ENCODE results near the gene RCOR2.

The RCOR2 gene

DNA sequence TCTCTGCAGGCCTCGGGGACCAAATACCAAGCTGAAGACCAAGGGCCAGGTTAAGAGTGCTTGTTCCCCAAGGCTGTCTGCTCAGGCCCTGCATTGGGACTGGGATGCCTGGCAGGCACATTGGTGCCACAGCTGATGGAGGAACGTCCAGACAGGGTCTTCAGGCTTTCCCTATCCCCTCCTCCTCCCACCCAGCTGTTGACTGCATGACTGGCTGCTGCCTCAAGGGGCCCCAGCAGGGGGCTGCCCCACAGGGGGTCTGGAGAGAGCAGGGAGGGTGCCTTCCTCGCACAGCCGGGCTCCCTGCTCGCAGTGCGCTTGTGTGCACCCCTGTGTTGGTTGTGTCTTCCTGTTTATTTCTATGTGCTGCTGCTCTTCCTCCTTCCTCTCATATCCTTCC is 9.9 kb downstream of the RCOR2 start:
- H3K4me1 Mint-ChIP-seq, result peaks cover 3 to 4% of the 10 kb centered on the region in 2 donors
- ATAC-seq (replicated peaks), result no peak
- H3K4me3 Mint-ChIP-seq, result peak overlapping the region in 1 of 2 donors; percentile 46
- no peaks in the 10 kb centered on the region for H3K27me3 Mint-ChIP-seq
- DNase-seq, result no peak
- no peak overlapping the region for H3K27ac Mint-ChIP-seq
- peaks cover 51 to 73% of the 10 kb centered on the region in 2 donors for H3K36me3 Mint-ChIP-seq
- H3K9me3 Mint-ChIP-seq, result no peaks in the 10 kb centered on the region

DNA sequence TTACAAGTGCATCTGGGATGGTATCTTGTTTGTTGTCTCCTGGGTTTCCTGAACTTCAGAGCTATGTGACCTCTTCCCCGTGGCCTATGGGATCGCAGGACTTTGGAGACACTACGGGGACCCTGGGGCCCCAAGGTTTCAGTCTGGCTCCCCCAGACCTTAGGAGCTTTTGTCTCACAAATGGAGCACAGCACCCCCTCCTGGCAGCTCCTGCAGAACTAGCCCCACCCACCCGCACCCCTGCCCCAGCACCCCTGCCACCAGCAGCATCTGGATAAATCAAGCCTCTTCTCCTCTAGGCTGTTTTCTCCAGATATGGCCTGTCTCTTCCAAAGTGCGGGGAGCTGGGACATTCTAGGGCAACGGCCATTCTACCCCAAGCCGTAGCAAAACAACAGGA is 10.4 kb downstream of the RCOR2 start:
- no peak for DNase-seq
- peaks cover 55 to 76% of the 10 kb centered on the region in 2 donors for H3K36me3 Mint-ChIP-seq
- peak in 1 of 2 donors; percentile 50 for ATAC-seq (replicated peaks)
- H3K27ac Mint-ChIP-seq, result no peak overlapping the region
- no peak overlapping the region for H3K4me3 Mint-ChIP-seq
- peaks cover 4% of the 10 kb centered on the region in 2 donors for H3K4me1 Mint-ChIP-seq
- H3K9me3 Mint-ChIP-seq, result no peaks in the 10 kb centered on the region
- no peaks in the 10 kb centered on the region for H3K27me3 Mint-ChIP-seq

DNA sequence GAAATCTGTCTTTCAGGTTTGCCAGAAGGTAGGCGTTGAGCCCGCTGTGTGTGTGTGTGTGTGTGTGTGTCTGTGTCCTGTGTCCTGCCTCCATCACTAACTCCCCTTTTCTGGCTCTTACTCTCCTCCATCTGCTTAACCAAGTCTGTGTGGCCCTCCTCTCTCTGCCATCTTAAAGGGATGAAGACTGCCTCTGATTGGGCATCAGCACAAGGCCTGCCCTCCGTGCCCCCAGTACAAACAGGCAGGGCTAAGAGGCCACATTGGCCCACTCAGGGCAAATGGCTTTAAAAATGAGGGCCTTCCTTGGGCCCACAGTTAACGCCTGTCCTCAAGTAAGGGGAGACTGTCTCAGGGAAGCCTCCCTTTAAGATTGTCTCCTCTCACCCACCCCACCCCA is 10.9 kb downstream of the RCOR2 start:
- DNase-seq (no peak), ATAC-seq (replicated peaks) (no peak)
- Mint-ChIP-seq H3K27me3 (no peaks in the 10 kb centered on the region), H3K4me1 (peaks cover 4 to 7% of the 10 kb centered on the region in 2 donors), H3K36me3 (peaks cover 58 to 81% of the 10 kb centered on the region in 2 donors), H3K4me3 (no peak overlapping the region), H3K27ac (no peak overlapping the region), H3K9me3 (no peaks in the 10 kb centered on the region)

DNA sequence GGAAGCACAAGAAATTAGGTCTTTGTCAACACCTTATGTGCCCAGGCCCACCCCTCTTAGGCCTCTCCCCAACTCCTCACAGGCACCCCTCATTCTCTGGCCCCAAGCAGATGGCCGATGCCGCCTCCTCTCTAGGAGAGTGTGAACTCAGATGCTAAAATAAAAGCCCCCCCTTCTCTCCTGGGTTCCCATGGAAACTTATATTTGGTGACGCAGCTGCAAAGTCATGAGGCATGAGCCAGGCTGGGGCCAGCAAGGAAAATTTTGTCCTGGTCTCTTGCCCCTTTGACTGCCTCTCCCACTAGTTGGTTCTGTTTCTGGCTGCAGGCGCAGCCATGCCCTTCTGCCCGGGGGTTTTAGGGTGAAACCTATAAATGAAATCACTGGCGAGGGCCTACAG is 11.8 kb downstream of the RCOR2 start:
- Mint-ChIP-seq H3K4me3 (no peak overlapping the region), H3K9me3 (no peaks in the 10 kb centered on the region), H3K27me3 (no peaks in the 10 kb centered on the region), H3K36me3 (peaks cover 58 to 82% of the 10 kb centered on the region in 2 donors), H3K4me1 (peaks cover 4 to 7% of the 10 kb centered on the region in 2 donors), H3K27ac (no peak overlapping the region)
- no peak for DNase-seq
- no peak for ATAC-seq (replicated peaks)

DNA sequence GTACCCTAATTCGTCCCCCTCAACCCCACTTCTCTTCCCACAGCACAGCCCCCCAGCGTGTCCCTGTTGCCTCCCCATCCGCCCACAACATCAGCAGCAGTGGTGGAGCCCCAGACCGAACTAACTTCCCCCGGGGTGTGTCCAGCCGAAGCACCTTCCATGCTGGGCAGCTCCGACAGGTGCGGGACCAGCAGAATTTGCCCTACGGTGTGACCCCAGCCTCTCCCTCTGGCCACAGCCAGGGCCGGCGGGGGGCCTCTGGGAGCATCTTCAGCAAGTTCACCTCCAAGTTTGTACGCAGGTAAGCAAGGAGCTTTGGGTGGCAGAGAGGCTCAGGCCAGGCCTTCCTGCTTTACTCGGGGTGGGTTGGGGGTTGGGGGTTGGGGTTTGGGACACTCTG is 12.2 kb downstream of the RCOR2 start:
- DNase-seq, result no peak
- Mint-ChIP-seq H3K4me3 (no peak overlapping the region), H3K9me3 (no peaks in the 10 kb centered on the region), H3K27me3 (no peaks in the 10 kb centered on the region), H3K4me1 (peaks cover 4 to 5% of the 10 kb centered on the region in 2 donors), H3K27ac (no peak overlapping the region), H3K36me3 (peaks cover 58 to 79% of the 10 kb centered on the region in 2 donors)
- no peak for ATAC-seq (replicated peaks)

DNA sequence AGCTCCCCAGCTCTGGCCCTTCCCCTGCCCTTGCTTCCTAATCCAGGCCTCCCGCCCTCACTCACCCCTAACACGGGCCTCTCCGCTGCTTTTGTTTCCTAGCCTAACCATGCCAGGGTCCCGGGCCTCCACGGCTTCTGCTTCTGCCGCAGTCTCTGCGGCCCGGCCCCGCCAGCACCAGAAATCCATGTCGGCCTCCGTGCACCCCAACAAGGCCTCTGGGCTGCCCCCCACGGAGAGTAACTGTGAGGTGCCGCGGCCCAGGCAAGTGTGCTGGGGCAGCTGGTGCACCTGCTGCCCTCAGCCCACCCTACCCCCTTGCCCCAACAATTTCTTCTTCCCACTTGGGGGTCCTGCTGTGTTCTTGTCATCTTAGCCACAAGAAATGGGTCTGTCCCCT is 13.1 kb downstream of the RCOR2 start:
- DNase-seq (no peak), ATAC-seq (replicated peaks) (no peak)
- peaks cover 4 to 5% of the 10 kb centered on the region in 2 donors for H3K4me1 Mint-ChIP-seq
- peaks cover 64 to 87% of the 10 kb centered on the region in 2 donors for H3K36me3 Mint-ChIP-seq
- H3K9me3 Mint-ChIP-seq, result no peaks in the 10 kb centered on the region
- peak overlapping the region; percentile 85 for H3K27ac Mint-ChIP-seq
- H3K4me3 Mint-ChIP-seq, result no peak overlapping the region
- no peaks in the 10 kb centered on the region for H3K27me3 Mint-ChIP-seq

DNA sequence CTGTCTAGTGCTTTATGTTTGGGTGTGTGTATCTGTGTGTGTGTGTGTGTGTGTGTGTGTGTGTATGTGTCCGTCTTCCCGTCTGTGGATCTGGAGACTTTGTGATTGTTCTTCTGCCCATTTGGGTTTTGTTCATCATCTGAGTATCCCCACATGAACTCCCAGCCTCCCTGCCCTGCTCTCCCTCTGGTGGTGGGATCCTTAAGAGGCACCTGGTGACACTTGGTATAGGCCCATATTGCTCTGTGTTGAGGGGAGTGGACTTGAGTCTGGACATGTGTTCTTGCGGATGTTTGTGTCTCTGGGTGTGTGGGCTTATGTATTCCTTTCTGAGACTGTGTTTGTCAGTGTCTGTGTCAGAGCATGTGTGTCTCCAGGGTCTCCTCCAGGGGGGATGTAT is 15.3 kb downstream of the RCOR2 start:
- ATAC-seq (replicated peaks) (no peak), DNase-seq (no peak)
- Mint-ChIP-seq H3K27ac (peak overlapping the region; percentile 32), H3K4me1 (peaks cover 4 to 5% of the 10 kb centered on the region in 2 donors), H3K36me3 (peaks cover 69 to 83% of the 10 kb centered on the region in 2 donors), H3K4me3 (no peak overlapping the region), H3K27me3 (no peaks in the 10 kb centered on the region), H3K9me3 (no peaks in the 10 kb centered on the region)

DNA sequence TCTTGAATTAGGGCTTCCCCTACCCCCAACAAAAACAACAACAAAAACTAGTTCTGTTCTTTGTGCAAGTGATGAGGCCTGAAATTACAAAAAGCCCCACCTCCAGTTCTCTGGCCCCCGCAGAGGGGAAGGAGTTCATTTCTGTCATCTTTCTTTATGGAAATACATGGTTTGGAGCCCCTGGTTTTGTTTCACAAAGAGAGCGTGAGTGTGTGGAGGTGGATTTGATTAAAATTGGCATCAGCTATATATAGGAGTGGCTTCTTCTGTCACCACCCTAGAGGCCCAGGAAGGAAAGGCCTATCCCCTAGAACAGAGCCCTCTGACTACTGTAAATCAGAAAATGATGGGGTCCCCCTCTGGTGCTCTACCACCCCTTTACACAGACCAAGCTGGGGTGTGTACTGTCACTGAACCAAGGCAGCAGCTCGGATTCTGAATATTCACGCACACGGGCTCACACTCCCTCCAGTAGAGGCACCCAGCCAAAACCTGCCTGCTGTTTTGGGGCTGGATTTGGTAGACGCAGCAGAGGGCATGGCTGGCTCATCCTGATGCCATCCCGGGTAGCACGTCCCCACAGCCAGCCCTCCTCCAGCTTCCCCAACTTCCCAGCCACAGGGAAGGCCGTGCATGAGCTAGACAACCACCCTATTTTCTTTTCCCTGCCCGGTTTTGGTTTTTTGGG is 19.4 kb downstream of the RCOR2 start:
- no peak for DNase-seq
- Mint-ChIP-seq H3K36me3 (peaks cover 50 to 70% of the 10 kb centered on the region in 2 donors), H3K9me3 (no peaks in the 10 kb centered on the region), H3K27me3 (no peaks in the 10 kb centered on the region), H3K4me1 (peaks cover under 1 to 10% of the 10 kb centered on the region in 2 donors), H3K4me3 (no peak overlapping the region), H3K27ac (peak overlapping the region; percentile 78)
- ATAC-seq (replicated peaks), result no peak

DNA sequence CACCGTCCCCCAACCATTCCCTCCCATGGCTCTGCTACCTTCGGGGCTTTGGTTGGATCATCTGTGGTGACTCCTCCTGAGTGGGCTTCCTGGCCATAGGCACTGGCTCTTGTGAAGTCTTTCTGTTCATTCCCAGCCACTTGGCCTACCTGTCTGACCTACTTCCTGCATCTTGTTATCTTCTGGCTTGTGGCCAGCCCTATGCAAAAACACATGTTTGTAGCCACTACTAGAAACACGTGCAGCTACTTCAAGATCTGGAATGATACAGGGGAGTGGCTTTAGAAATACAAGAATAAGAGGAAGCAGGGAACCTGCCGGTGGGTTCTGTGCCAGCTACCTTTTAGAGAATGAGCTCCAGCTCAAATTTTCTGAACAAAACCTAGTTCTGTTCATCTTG is 20.9 kb downstream of the RCOR2 start:
- H3K27ac Mint-ChIP-seq, result no peak overlapping the region
- no peaks in the 10 kb centered on the region for H3K9me3 Mint-ChIP-seq
- no peak for DNase-seq
- H3K4me3 Mint-ChIP-seq, result no peak overlapping the region
- no peaks in the 10 kb centered on the region for H3K27me3 Mint-ChIP-seq
- H3K36me3 Mint-ChIP-seq, result peaks cover 42 to 61% of the 10 kb centered on the region in 2 donors
- ATAC-seq (replicated peaks), result no peak
- H3K4me1 Mint-ChIP-seq, result peaks cover 15 to 18% of the 10 kb centered on the region in 2 donors

DNA sequence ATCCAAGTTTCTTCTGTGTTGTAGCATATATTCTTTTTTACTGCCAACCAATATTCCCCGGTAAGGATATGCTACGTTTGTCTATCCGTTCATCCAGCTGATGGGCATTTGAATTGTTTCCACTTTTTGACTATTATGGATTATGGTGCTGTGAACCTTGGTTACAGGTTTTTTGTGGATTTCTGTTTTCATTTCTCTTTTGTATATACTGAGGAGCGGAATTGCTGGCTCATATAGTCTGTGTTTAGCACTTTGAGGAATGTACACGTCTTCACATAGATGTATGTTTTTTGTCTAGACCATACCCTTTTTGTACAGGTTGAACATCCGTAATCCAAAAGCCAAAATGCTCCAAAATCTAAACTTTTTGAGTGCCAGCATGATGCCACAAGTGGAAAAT is 23.6 kb downstream of the RCOR2 start:
- Mint-ChIP-seq H3K9me3 (no peaks in the 10 kb centered on the region), H3K4me3 (no peak overlapping the region), H3K27me3 (no peaks in the 10 kb centered on the region), H3K36me3 (peaks cover 29 to 45% of the 10 kb centered on the region in 2 donors), H3K27ac (no peak overlapping the region), H3K4me1 (peaks cover 41 to 43% of the 10 kb centered on the region in 2 donors)
- ATAC-seq (replicated peaks) (no peak), DNase-seq (no peak)

DNA sequence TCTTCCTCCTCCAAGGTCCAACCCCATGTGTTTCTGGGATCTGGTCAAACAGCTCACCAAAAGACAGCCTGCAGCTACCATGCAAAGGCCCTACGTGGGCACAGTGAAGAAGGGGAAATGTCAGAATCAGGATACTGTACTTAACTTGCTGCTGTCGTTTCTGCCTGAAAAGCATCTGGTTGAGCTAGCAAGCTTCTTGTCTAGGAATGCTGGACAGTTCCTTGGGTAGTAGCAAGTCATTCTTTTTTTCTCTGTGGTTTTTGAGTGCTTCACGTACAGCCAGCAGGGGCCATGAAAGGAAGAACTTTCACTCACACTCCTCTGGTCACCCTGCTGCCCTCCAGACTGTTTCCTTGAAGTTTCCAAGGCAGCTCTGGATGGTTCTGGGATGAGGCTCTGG is 24.7 kb downstream of the RCOR2 start:
- Mint-ChIP-seq H3K9me3 (no peaks in the 10 kb centered on the region), H3K27ac (no peak overlapping the region), H3K4me1 (peaks cover 47 to 54% of the 10 kb centered on the region in 2 donors), H3K4me3 (no peak overlapping the region), H3K27me3 (no peaks in the 10 kb centered on the region), H3K36me3 (peaks cover 22 to 38% of the 10 kb centered on the region in 2 donors)
- DNase-seq (no peak), ATAC-seq (replicated peaks) (no peak)

DNA sequence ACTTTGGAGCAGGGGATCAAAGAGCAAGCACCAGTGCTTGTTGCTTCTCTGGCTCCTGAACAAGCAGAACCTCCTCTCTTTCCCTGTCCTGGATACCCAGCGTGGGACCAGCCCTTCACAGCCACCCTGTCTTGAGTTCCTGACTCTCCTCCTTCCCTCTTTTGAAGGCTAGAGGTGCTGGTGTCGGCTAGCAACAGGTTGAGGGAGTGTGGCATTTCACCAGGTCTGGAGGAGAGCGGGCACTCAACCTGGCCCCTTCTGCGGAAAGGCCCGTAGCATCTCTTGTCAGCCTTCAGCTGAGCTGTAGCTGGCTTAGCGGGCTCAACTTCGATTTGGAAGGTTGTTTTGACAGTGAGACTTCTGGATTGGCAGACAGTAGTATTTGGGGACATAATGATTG is 26.6 kb downstream of the RCOR2 start:
- ATAC-seq (replicated peaks), result no peak
- Mint-ChIP-seq H3K27ac (peak overlapping the region; percentile 42), H3K27me3 (no peaks in the 10 kb centered on the region), H3K9me3 (no peaks in the 10 kb centered on the region), H3K4me1 (peaks cover 49 to 63% of the 10 kb centered on the region in 2 donors), H3K4me3 (no peak overlapping the region), H3K36me3 (peaks cover 12 to 24% of the 10 kb centered on the region in 2 donors)
- no peak for DNase-seq

DNA sequence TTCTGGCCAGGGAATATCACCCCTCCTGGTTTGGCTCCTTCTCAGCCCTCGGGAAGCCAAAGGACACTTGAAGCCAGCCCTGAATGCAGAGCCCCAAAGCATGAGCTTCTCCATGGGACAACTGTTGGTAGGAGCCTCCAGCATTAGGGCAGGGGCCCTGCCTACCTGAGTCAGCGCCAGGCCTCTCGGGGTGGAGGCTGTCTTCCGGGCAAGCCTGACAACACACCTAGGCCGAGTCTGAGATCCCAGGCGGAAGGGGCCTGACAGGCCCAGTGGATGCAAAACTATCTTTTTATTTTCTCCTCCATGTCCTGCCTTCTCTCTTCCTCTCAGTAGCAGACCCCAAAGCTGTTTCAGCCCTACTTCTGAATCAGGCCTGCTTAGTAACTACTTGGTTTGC is 27.6 kb downstream of the RCOR2 start:
- ATAC-seq (replicated peaks) (no peak), DNase-seq (no peak)
- Mint-ChIP-seq H3K36me3 (peaks cover 12 to 23% of the 10 kb centered on the region in 2 donors), H3K4me3 (peak overlapping the region; percentile 10 to 93), H3K27ac (peak overlapping the region; percentile 79), H3K4me1 (peaks cover 53 to 66% of the 10 kb centered on the region in 2 donors), H3K9me3 (no peaks in the 10 kb centered on the region), H3K27me3 (no peaks in the 10 kb centered on the region)

DNA sequence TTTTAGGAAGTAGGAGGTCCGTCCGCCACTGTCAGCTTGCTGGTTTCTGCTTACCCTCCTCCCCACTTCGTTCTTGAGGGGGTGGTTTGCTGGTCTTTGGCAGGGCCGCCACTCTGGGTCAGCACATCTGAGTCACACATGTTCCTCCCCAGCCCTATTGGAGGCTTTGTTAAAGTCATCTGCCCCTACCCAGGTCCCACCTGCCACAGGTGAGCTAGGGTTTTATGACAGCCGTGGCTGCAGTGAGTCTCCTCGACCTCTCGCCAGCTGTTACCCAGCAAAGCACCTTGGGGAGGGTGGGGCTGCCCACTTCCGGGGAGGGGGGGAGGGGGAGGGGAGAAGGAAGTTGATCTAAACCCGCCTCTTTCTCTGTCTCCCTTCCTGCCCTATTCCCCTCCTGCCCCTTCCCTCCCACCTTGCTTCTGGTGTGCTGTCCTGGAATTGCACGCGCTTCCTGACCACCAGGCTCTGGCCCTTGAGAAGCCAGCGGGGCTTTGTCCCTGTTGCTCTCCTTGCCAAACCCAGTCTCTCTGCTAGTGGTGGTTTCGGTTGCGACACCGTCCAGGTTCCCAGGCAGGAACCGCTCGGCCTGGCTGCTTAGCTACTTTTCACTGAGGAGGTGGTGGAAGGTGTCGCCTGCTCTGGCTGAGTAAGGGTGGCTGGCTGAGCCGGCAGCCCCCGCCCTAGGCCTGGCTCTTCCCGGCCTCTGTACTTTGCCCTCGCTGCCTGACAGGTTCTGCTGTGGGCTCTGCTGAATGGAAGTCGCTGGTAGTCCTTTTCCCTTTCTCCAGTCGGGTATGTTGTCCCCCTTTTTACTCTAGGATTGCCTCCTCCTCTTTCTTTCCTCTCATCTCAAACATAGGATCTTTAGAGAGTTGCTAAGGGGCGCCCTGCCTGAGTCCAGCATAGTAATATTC is 28.5 kb downstream of the RCOR2 start:
- DNase-seq, result peak; percentile 23
- H3K27ac Mint-ChIP-seq, result peak overlapping the region; percentile 86
- no peaks in the 10 kb centered on the region for H3K27me3 Mint-ChIP-seq
- no peaks in the 10 kb centered on the region for H3K9me3 Mint-ChIP-seq
- peaks cover 57 to 76% of the 10 kb centered on the region in 2 donors for H3K4me1 Mint-ChIP-seq
- H3K4me3 Mint-ChIP-seq, result peak overlapping the region; percentile 90 to 93
- peak; percentile 87 to 91 for ATAC-seq (replicated peaks)
- peaks cover 8 to 17% of the 10 kb centered on the region in 2 donors for H3K36me3 Mint-ChIP-seq
